Activated CD4-positive, CD25-positive, alpha-beta regulatory T cell treated with anti-CD3 and anti-CD28 coated beads, Interleukin-2, amount 50 U/mL, for 24 hours (primary cell): ENCODE results near the gene RUBCN.
A peak's percentile ranks its signal among the peaks of the same experiment; 100 is the strongest.
"Not testable (repeated sequence)": the region's sequence is repeated elsewhere in the genome, so short reads cannot be mapped to it uniquely, and the experiment has no call there.

ENCODE experiments used
- ATAC-seq, 2 donors: fragments of 150-1000 bp; cut with Tn5 transposase; one replicate each; pipeline ENCODE4 v1.10.0; 2021; ENCODE audit warnings: mild to moderate bottlenecking in 1 of 2, moderate library complexity in 1 of 2

The RUBCN gene

DNA sequence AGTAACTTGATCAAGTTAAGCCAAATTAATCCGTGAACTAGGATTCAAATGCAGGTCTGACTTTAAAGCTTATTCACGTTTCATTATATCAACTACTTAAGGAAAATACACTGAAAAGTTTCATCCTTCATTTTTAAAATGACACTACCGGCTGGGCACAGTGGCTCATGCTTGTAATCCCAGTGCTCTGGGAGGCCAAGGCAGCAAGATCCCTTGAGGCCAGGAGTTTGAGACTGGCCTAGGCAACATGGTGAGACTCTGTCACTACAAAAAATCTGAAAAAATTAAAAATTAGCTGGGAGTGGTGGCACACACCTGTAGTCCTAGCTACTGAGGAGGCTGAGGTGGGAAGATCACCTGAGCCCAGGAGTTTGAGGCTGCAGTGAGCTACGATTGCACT is 3.7 kb downstream of the RUBCN start:
- ATAC-seq: no peak

DNA sequence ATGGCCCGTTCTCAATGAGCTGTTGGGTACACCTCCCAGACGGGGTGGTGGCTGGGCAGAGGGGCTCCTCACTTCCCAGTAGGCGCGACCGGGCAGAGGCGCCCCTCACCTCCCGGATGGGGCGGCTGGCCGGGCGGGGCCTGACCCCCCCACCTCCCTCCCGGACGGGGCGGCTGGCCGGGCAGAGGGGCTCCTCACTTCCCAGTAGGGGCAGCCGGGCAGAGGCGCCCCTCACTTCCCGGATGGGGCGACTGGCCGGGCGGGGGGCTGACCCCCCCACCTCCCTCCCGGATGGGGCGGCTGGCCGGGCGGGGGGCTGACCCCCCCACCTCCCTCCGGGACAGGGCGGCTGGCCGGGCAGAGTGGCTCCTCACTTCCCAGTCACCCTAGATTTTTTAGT is 5.2 kb downstream of the RUBCN start:
- not testable (repeated sequence) for ATAC-seq

DNA sequence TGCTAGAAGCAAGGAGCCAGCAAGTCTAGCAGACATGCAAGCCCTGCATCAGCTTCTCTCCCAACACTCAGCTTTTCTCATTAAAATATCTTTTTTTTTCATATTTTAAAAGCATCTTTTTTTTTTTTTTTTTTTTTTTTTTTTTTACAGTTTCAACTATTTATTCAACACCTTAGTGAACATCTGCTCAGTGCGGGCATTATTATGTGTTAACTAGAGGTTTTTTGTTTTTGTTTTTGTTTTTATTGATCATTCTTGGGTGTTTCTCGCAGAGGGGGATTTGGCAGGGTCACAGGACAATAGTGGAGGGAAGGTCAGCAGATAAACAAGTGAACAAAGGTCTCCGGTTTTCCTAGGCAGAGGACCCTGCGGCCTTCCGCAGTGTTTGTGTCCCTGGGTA is 5.9 kb downstream of the RUBCN start:
- ATAC-seq: not testable (repeated sequence)

DNA sequence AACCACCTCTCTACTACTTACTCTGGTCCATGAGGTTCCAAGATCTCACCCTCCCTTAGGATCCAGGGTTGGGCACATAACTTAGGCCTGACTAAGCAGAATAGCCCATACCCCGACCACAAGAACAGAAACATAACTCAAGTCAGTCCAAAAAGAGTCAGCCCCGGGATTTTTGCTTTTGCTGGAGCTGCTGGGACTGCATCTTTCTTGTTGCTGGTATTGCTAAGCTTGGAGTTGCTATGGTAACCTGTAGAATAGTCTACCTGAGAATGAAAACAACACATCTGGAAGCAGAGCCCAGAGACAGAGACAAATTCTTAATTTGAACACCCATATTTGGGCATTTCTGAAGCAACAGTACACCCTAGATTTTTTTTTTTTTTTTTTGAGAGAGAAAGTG is 6.5 kb downstream of the RUBCN start:
- ATAC-seq: peak in 1 of 2 donors; percentile 17

DNA sequence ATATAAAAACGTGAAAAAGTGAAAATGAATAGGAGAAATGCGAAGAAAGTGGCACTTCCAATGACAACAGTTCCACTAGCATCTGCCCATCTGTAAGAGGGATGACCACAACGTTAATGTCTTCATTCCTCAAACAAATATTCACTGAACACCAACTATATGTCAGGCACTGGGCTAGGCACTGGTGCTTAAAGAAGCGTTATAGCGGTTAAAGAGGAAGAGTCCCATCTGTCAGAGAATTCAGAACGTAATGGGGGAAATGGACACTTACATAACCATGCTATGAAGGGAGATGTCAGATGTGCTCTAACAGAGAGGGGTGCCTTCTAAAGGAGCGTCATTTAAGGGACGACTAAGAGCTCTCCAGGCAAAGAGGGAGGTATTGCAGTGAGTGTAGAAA is 8.2 kb downstream of the RUBCN start:
- ATAC-seq: no peak

DNA sequence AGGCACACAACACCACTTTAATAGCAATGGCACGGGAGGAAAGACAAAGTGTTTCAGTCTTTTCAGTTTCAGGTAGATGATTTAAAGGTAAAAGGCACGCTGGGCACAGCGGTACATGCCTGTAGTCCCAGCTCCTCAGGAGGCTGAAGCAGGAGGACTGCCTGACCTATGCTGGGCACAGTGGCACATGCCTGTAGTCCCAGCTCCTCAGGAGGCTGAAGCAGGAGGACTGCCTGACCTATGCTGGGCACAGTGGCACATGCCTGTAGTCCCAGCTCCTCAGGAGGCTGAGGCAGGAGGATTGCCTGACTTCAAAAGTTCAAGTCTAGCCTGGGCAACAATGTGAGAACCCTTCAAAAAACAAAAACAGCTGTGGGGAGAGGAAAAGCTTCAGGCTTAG is 8.8 kb downstream of the RUBCN start:
- not testable (repeated sequence) for ATAC-seq

DNA sequence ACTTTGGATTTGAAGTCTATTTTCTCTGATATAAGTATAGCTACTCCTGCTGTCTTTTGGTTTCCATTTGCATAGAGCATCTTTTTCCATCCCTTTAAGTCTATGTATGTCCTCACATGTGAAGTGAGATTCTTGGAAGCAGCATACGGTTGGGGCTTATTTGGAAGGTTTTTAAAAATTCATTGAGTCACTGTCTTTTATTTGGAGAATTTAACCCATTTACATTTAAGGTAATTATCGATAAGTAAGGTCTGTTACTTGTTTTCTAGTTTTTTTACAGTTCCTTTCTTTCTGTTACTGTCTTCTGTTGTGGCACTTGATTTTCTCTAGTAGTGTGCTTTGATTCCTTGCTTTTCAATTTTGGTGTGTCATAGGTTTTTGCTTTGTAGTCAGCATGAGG is 14.0 kb downstream of the RUBCN start:
- ATAC-seq: no peak

DNA sequence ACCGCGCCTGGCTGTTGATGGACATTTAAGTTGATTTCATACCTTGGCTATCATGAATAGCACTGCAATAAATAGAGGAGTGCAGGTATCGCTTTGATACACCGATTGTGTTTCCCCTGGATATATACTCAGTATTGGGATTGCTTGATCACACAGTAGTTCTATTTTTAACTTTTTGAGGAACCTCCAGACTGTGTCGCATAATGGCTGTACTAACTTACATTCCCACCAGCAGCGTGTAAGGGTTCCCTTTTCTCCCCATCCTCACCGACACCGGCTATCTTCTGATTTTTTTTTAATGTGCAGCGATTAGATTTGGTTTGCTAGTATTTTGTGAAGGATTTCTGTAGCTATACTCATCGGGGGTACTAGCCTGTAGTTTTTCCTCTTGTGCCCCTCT is 16.0 kb downstream of the RUBCN start:
- no peak for ATAC-seq

DNA sequence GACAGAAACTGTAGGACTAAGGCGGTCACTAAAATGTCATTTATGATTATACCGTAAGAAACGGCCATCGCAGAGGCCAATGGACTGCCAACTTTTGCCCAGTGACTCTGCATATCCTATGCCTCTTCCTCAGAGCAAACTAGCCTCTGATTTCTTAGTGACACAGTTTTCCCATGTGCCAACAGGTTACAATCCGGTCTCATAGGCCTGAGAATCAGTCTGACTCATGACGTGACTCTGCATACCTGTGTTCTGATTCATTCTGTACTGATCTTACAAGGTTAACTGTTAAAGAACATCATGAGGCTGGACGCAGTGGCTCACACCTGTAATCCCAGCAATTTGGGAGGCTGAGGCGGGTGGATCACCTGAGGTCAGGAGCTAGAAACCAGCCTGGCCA is 17.8 kb downstream of the RUBCN start:
- ATAC-seq: peak; percentile 48 to 65

DNA sequence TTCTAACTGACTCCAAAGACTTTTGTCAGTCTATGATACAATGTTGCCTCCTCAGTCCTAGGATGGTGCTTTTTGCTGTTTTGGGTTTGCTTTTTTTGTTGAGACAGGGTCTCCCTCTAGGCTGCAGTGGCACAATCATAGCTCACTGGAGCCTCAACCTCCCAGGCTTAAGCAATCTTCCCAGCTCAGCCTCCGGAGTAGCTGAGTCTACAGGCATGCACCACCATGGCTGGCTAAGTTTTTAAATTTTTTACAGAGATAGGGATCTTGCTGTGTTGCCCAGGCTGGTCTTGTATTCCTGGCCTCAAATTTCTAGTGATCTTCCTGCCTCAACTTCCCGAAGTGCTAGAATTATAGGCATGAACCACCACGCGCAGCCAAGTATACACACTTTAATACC is 22.5 kb downstream of the RUBCN start:
- ATAC-seq: no peak

DNA sequence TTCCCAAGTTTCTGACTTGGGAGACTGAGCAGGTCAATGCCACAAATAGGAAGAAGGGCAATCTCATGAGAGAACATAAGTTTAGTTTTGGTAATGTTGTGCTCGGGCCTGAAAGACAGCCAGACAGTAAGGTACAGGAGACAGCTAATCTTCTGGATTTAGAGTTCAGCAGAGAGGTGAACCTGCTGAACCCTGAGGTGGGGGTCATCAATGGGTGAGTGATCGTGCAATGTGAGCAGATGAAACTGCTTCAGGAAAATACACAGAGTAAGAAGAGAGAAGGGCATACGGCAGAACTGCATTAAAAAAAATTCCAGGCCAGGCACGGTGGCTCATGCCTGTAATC is 23.3 kb downstream of the RUBCN start:
- ATAC-seq: no peak

DNA sequence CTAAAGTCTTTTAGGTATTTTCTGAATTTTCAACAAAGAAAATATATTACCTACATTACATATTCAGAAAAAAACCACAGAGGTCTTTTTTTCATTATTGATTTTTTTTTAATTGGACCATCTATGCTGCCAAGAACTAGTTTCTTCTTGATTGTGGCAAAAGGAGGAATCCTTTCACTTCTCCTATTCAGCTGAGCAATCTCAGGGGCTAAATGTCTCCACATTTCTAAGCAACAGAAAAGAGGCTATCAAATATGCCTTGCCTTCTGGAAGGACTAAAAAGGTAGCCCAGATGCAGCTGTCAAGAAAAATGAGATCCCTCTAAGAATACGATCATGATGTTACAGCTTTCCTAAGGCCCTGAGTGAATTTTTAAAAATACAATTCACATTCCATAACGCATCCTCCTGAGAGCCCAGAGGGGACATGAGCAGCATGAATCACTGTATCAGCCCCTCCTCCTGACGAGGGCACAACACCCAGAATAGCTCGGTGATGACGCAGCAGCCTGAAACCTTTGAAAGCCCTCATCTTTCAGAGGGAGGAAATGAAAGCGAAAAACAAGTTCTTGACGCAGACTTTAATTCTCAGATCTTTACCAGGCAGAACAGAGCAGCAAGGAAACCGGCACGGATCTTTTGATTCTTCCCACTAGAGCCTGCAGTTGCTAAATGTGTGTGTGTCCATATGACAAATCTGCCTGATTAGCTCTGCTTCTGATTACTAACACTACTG is 24.6 kb downstream of the RUBCN start:
- peak; percentile 94 to 95 for ATAC-seq

DNA sequence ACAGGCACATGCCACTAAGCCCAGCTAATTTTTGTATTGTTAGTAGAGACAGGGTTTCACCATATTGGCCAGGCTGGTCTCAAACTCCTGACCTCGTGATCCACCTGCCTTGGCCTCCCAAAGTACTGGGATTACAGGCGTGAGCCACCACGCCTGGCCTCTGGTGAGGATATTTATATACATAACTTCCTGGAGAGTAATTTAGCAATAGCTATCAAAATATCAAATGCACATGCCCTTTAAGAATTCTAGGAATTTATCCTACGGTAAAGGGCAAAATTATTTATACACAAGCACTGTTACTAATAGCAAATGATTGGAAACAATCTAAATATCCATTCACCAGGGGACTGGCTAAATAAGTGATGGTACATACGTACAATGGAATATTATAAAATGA is 25.7 kb downstream of the RUBCN start:
- ATAC-seq: not testable (repeated sequence)

DNA sequence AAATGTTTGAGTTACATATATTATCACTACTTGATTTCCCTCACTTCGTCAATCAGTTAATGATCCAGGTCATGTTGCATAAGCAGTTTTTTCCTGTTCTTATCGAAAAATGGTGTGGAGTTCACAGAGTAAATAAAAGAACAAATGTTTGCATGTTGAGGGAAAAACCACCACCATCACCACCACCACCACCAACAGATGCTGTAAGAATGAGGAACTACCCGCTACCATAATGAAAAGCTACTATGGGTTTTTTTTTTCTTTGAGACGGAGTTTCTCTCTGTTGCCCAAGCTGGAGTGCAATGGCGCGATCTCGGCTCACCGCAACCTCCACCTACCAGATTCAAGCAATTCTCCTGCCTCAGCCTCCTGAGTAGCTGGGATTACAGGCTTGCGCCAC is 27.6 kb downstream of the RUBCN start:
- ATAC-seq: no peak

DNA sequence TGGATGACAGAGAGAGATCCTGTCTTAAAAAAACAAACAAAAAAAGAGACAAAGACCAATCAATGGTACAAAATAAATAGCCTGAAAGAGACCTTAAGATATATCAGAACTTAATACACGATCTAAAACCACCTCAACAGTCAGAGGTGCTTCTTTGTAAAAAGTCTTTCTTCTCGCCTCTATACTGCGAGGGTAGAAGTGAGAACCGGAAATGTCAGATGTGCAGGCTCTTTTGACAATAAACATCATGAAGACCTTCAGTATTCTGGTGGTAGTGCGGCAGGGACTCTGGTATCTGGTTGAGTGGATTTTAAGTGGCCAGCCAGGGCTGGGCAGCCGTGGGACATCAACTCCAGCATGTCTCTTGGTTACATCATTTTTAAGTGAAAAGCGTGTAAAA is 30.0 kb downstream of the RUBCN start:
- no peak for ATAC-seq

DNA sequence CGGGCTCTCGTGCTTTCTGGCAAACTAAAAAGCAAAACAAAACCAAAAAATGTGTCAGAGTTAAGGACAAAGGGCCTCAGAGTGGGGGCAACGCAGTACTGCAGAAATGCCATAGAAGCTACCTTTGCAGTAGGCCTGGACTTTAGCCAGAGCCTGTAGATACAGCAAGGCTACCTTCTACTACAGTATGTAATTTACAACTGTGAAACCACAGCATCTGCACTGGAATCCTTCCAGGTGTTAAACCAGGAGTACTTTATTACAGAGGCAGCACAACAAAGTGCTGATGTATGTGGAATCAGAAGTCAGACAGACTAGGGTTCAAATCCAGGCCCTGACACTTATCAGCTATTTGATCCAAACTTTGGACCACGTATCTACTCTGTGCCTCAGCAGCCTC is 34.9 kb downstream of the RUBCN start:
- ATAC-seq: no peak

DNA sequence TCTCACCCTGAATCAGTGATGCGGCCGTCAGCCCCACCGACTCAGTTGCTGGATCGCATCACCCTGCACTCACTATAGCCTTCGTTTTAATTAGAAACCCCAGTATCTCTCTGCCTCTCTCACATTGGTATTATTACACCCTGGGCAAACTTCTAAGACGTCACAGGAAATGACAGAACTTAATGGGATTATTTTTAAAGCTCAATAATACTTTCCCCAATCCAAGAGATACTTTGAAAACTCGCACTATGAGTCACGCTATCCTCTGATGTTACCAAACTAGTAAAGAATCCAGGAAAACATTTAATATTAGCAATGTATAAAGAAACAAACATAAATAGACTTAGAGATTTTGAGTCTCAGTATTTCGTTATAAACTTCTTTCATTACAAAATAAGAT is 36.6 kb downstream of the RUBCN start:
- no peak for ATAC-seq

DNA sequence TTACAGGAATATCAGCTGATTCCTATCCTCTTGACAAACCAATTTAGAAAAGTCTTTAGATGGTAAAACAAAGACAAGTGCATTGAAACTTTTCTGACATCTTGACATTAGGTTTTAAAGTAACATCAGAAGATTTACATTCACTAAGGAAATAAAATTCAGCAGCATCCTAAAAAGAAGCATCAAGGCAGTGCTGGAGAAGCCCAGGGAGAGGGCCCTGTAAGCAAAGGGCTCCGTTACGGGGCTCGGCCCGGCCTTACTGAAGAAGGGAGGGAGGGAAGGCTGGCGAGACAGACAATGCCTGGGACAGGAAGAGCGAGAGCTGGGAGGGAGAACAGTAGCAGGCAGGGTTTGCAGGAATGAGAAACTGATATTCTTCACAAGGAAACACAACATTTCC is 39.3 kb downstream of the RUBCN start:
- ATAC-seq: no peak

DNA sequence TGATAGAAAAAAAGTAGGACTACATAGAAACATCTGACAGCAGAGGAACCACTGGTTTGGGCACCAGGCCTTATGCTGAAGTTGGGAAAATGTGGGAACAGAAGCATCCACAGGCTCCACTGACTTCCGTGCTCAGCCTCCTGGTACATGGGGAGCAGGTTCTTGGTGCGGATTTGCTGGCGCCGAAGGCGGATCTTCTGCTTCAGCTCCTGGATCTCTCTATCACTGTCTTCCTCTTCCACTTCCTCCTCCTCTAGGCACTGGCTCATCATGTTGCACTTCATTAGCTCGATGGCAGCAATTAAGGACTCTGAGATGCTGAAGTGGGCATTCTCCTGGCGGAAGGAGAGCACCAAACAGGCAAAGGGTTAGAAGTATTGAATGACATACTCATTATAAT is 42.5 kb downstream of the RUBCN start:
- ATAC-seq: no peak

DNA sequence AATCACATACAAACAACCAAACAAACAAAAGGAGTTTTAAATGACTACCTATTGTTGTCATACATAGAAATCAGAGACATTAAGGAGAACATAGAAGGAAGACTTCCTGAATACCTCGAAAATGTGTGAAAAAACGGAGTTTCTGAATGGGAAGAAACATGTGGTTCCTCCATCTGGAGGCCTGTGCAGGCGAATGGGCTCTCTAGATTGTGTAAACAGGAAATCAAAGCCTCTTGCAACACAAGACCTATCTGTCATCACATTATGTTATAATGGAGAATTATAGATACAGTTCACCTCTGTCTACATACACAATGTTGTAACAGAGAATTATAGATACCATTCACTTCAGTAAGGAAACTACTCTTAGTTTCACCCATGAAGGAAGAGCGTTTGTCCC is 44.1 kb downstream of the RUBCN start:
- no peak for ATAC-seq

DNA sequence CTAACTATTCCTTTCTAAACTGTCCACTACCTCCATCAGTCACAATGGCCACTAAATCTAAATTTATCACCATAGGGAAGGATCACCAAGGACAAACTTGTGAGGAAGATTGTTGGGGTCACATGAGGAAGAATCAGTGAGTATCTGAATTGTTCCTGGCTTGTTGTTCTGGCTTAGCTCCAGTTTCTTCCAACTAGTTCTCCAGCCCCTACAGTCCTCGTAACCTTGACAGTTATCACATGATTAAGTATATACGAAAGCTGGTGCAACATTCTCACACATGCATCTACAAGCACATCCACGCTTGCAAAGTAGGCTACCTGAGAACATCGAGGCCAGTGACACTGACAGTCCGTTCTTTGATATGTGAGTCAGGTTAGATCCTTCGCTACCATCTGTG is 46.0 kb downstream of the RUBCN start:
- no peak for ATAC-seq

DNA sequence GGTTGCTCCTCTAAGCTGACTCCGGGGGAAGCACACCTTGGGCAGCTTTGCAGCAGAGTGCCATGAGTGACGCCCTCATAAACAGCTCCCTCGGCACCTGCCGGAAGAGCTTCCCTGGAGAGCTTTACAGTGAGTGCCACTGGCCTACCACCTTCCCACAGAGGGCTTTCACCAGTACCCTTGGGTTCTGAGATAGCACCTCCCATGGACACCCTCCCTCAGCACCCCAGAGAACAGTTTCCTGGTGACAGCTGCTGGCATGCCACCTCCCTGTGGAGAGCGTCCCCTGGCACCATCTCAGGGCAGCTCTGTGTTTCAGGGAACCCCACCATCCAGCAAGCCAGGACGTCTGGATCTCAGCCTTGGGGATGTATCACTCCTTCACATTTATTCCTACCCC is 49.1 kb downstream of the RUBCN start:
- no peak for ATAC-seq

DNA sequence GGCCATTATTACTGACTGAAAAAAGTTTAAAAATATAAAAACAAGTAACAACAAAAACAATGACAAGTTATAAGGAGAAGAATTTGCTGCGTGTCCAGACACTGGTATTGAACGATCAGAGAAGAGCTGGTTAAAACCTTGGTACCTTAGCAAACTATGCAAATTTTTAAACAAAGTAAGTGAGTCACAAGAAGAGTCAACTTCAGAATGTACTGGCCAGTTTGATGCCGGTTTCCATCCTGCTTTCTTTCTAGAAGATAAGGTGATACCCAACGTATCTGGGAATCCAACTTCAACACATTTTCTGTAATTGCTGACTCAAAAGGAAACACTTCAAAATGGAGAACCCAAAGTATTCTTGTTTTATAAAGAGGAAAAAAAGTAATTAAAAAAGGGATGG is 49.8 kb downstream of the RUBCN start:
- peak in 1 of 2 donors; percentile 38 for ATAC-seq

DNA sequence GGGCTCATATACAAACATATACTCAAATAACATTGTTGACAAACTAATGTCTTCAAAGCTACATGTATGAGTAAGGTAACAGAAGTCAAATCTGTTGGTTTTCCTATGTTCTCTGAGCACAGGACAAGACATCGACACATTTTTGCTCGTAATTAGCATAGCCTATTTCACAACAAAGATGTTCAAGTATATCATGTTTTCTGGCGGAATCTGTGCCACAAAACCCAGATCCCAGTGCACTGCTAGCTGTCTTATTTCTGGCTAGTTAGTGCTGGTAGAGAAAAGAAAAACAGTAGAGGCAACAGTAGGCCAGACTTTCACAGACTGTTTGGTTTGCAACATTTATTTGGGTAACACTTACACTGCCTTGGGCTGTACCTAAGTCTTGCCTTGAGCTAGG is 51.2 kb downstream of the RUBCN start:
- no peak for ATAC-seq

DNA sequence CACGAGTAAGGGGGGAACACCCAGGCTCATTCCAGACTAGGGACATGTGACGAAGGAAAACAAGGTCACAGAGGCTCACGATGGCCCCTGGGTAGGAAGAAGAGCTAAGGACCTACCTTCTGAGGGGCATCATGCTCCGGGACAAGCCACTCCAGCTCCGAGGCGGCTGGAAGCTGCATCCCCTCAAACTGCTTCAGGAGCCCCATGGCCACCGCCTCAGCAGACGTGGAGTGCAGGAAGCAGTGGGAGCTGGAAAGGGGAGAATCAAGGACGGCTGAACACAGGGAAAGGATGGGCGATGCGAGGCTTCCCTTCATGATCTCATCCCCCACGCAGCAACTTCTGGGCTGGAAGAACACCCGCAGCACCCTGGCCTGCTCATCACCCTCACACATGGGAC is 53.5 kb downstream of the RUBCN start:
- ATAC-seq: no peak

DNA sequence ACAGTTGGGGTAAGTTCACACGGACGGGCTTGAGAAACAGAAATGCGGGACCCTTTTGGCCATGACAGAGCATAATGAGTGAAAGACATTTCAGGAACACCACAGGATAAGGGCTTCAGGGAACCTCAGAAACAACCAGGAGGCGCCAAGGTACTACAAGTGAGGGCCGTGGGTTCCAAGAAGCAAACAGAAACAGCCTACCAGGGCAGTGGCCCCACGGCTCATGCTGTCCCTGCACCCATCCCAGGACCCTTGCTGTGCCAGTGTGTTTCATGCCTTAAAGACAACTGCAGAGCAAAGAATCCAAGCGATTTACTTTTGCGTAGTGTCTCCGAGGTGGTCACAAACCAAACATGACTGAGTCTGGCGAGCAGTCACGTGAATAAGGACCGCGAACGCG is 54.0 kb downstream of the RUBCN start:
- no peak for ATAC-seq
